K562 (cell line): ENCODE measurements around the gene YJEFN3. TPM values are rescaled to one million over a fixed set of nuclear protein-coding genes. Genes with fewer than 3 reads are reported as not detected.

Experiments used
- ATAC-seq: fragments of 200-7000 bp; cut with Tn5 transposase; 3 replicates; pipeline ENCODE4 v1.9.1; 2020; ENCODE audit warnings: moderate library complexity
- BruUV-seq: library from RNA; stranded (reverse); fragments of 400-500 nt; replicated peaks from 2 replicates; lab custom pipeline; 2021; lab: Mats Ljungman, UMichigan
- CTCF ChIA-PET: fragments of 300-600 bp; formaldehyde crosslinking; extraction: SDS; loops from one replicate; lab custom pipeline; 2021; ENCODE audit warnings: low intra/inter-chr PET ratio; lab: Yijun Ruan, JAX
- POLR2A ChIA-PET: fragments of 300-600, 350-650 bp; sonication (Branson Sonifier 250); formaldehyde crosslinking; extraction: SDS; loops from one replicate; lab custom pipeline; 2021; ENCODE audit warnings: antibody characterized with exemption, inconsistent platforms; lab: Yijun Ruan, JAX
- DNase-seq, 4 experiments: peaks; one replicate each; pipeline versions ENCODE4 v3.0.0 to v3.0.0-alpha.2; 2011 to 2018; ENCODE audit warnings: low spot score in 3 of 4, mixed read lengths in 3 of 4; ENCODE audit errors: extremely low read depth in 1 of 4
- FAIRE-seq: peaks from 2 replicates; lab custom pipeline; 2011; peaks lifted over from hg19 to GRCh38; lab: Jason Lieb, UNC
- H2AFZ ChIP-seq: 2 replicates; pipeline ENCODE4 v1.6.0; 2011; ENCODE audit warnings: low read depth, low read length, control low read depth, inconsistent platforms
- H3K27ac ChIP-seq: fragments of 200-600 bp; 3 replicates; pipeline ENCODE4 v1.8.0; 2011; ENCODE audit warnings: low read depth, mild to moderate bottlenecking, control low read depth, inconsistent platforms, low read length, moderate library complexity, mixed read lengths; ENCODE audit errors: extremely low read depth
- H3K27me3 ChIP-seq, 2 experiments: fragments of 300-600 bp in 1 of 2; 2 replicates in 1 of 2; 3 replicates in 1 of 2; pipeline versions ENCODE4 v1.6.0 to v1.8.0; 2011; ENCODE audit warnings: inconsistent platforms in 2 of 2, low read length in 2 of 2, mild to moderate bottlenecking in 1 of 2, mixed read lengths in 1 of 2, moderate library complexity in 1 of 2; ENCODE audit not compliant: control insufficient read depth in 2 of 2, insufficient read depth in 2 of 2
- H3K36me3 ChIP-seq: fragments of 300-600 bp; 3 replicates; pipeline ENCODE4 v1.8.0; 2011; ENCODE audit warnings: mild to moderate bottlenecking, low read length, inconsistent platforms; ENCODE audit not compliant: control insufficient read depth, insufficient read depth
- H3K4me1 ChIP-seq, 2 experiments: fragments of 200-600 bp in 1 of 2; replicated peaks in 1 of 2; 2 replicates in 1 of 2; 3 replicates in 1 of 2; pipeline versions ENCODE4 v1.5.1 to v1.8.0; 2011; ENCODE audit warnings: inconsistent platforms in 2 of 2, low read length in 2 of 2, mild to moderate bottlenecking in 1 of 2, mixed read lengths in 1 of 2, moderate library complexity in 1 of 2; ENCODE audit not compliant: control insufficient read depth in 2 of 2, insufficient read depth in 2 of 2
- H3K4me2 ChIP-seq: 2 replicates; pipeline ENCODE4 v1.6.1; 2011; ENCODE audit warnings: low read length, control low read depth, inconsistent platforms, mixed read lengths; ENCODE audit not compliant: insufficient read depth
- H3K4me3 ChIP-seq: fragments of 200-600 bp; sonication (generic), shearing (Covaris generic); 2 replicates; pipeline ENCODE4 v1.5.1; 2016; ENCODE audit warnings: control low read depth, inconsistent platforms
- H3K79me2 ChIP-seq: fragments of 200-600 bp; 3 replicates; pipeline ENCODE4 v1.8.0; 2011; ENCODE audit warnings: low read length, inconsistent platforms; ENCODE audit not compliant: control insufficient read depth, insufficient read depth
- H3K9ac ChIP-seq, 2 experiments: 2 replicates each; pipeline versions ENCODE4 v1.6.0 to v1.6.1; 2011; ENCODE audit warnings: low read depth in 2 of 2, low read length in 2 of 2, control low read depth in 1 of 2, inconsistent platforms in 1 of 2, mild to moderate bottlenecking in 1 of 2, mixed read lengths in 1 of 2; ENCODE audit not compliant: insufficient read depth in 1 of 2
- H3K9me1 ChIP-seq: one replicate; pipeline ENCODE4 v1.6.0; 2011; ENCODE audit warnings: inconsistent platforms, mild to moderate bottlenecking, low read length, moderate library complexity; ENCODE audit not compliant: control insufficient read depth, insufficient read depth
- H3K9me3 ChIP-seq: replicated peaks from 2 replicates; pipeline ENCODE4 v1.5.1; 2011; ENCODE audit warnings: low read depth, low read length, inconsistent platforms; ENCODE audit not compliant: control insufficient read depth, insufficient read depth
- H4K20me1 ChIP-seq: replicated peaks from 2 replicates; pipeline ENCODE4 v1.6.1; 2011; ENCODE audit warnings: low read length, inconsistent platforms, mixed read lengths; ENCODE audit not compliant: control insufficient read depth, insufficient read depth
- BHLHE40 ChIP-seq: IDR thresholded peaks from 2 replicates; pipeline ENCODE4 v1.6.1; 2011; ENCODE audit warnings: low read length, improper control_type of control experiment
- CSDE1 ChIP-seq, 2 experiments: fragments of 450-650 bp; IDR thresholded peaks; 2 replicates each; pipeline ENCODE4 v1.6.1; 2016; ENCODE audit warnings: mild to moderate bottlenecking in 1 of 2
- DPF2 ChIP-seq: fragments of 450-650 bp; IDR thresholded peaks from 2 replicates; pipeline ENCODE4 v1.6.1; 2016
- GTF3C2 ChIP-seq: IDR thresholded peaks from 3 replicates; pipeline ENCODE4 v1.6.1; 2011; ENCODE audit warnings: borderline replicate concordance, mild to moderate bottlenecking, moderate library complexity; ENCODE audit not compliant: insufficient read length; ENCODE audit errors: extremely low read depth
- HSF4 ChIP-seq: fragments of 250-450 bp; sonication (Bioruptor Pico); IDR thresholded peaks from 2 replicates; pipeline ENCODE4 v2.1.2; 2022; ENCODE audit warnings: mild to moderate bottlenecking, moderate library complexity, borderline replicate concordance
- KDM1A ChIP-seq, 2 experiments: fragments of 450-650 bp; IDR thresholded peaks; 2 replicates each; pipeline ENCODE4 v1.6.1; 2016; ENCODE audit warnings: mild to moderate bottlenecking in 2 of 2
- POLR2B ChIP-seq: fragments of 450-650 bp; IDR thresholded peaks from 2 replicates; pipeline ENCODE4 v1.6.1; 2018; ENCODE audit warnings: low read depth; ENCODE audit not compliant: partially characterized antibody
- RAD51 ChIP-seq: fragments of 450-650 bp; IDR thresholded peaks from 2 replicates; pipeline ENCODE4 v1.7.1; 2016; ENCODE audit warnings: low read depth, mild to moderate bottlenecking, borderline replicate concordance
- RBM22 ChIP-seq: fragments of 200-400 bp; formaldehyde crosslinking; IDR thresholded peaks from 2 replicates; pipeline ENCODE4 v1.6.1; 2018; ENCODE audit warnings: low read length, low read depth; ENCODE audit not compliant: poor library complexity, severe bottlenecking
- TARDBP ChIP-seq: fragments of 450-650 bp; IDR thresholded peaks from 2 replicates; pipeline ENCODE4 v1.6.1; 2016
- ZBTB8A ChIP-seq: fragments of 450-650 bp; IDR thresholded peaks from 2 replicates; pipeline ENCODE4 v1.6.1; 2018; ENCODE audit warnings: mild to moderate bottlenecking, moderate library complexity; ENCODE audit not compliant: partially characterized antibody
- ZFPM2 ChIP-seq: fragments of 250-450 bp; sonication (Bioruptor Pico); IDR thresholded peaks from 2 replicates; pipeline ENCODE4 v1.5.1; 2022; ENCODE audit warnings: mild to moderate bottlenecking
- ZNF23 ChIP-seq: fragments of 250-450 bp; sonication (Bioruptor Pico); IDR thresholded peaks from 2 replicates; pipeline ENCODE4 v1.4.0; 2020; ENCODE audit warnings: mild to moderate bottlenecking
- ZNF24 ChIP-seq: fragments of 450-650 bp; IDR thresholded peaks from 2 replicates; pipeline ENCODE4 v1.6.1; 2016
- ZSCAN29 ChIP-seq: fragments of 450-650 bp; IDR thresholded peaks from 2 replicates; pipeline ENCODE4 v1.6.1; 2017
- WGBS: fragments of 100-300 bp; shearing (Covaris generic); methylation state at CpG from one replicate; pipeline ENCODE4 v1.1.6; 2016; ENCODE audit warnings: low coverage, mixed read lengths; ENCODE audit not compliant: insufficient coverage; ENCODE audit errors: missing lambda C conversion rate; 5-methylcytosine and 5-hydroxymethylcytosine counted together
- in situ Hi-C: fragments of 300-500 bp; cut with MboI; formaldehyde crosslinking; loops from 4 replicates; pipeline ENCODE4 v1.15.0; 2018; ENCODE audit warnings: inconsistent platforms, mixed read lengths
- intact Hi-C: fragments of 100-400 bp; cut with micrococcal nuclease; formaldehyde crosslinking; loops from 2 replicates; pipeline ENCODE4 v1.14.2; 2022
- polyA plus RNA-seq, 8 experiments: library from polyadenylated mRNA; depleted of rRNA in 4 of 8; stranded (reverse) in 5 of 8; unstranded in 3 of 8; fragments of >200 nt; fragmentation: Nextera tagmentation in 2 of 8; fragmentation: Illumina TruSeq in 1 of 8; extraction: Ambion mirVana in 2 of 8; extraction: Trizol in 1 of 8; gene quantifications; 2 replicates each; pipeline versions ENCODE4 v1.2.1 to v1.2.3, GENCODE V29; 2011 to 2014; ENCODE audit warnings: inconsistent platforms in 1 of 8, missing spikeins in 1 of 8
- total RNA-seq, 7 experiments: library from RNA; depleted of rRNA in 6 of 7; stranded (reverse); fragments of >200 nt in 6 of 7; fragmentation: Illumina TruSeq in 2 of 7; extraction: Trizol in 2 of 7; gene quantifications; 2 replicates each; pipeline versions ENCODE4 v1.2.1 to v1.2.3, GENCODE V29; 2011 to 2021; ENCODE audit warnings: low replicate concordance in 1 of 7

The YJEFN3 gene
- total and polyA plus RNA-seq, 9 of the 15 experiments (the other 6 are each of a cell fraction or from before 2014, with no cell fraction given): 0.04 to 5.8 (median 1.3) TPM; not detected in 1

GRCh38 chr19:19501798-19502197, 26.9 kb upstream of the YJEFN3 start:
- ChIA-PET CTCF (no interaction called here), POLR2A (no interaction called here)
- no peak overlapping the region for H3K27ac ChIP-seq
- H3K9ac ChIP-seq: no peak overlapping the region; a peak in 1 of 4 replicates
- H3K9me1 ChIP-seq: no peaks in the 10 kb centered on the region
- BruUV-seq: no TSS peak
- no peak for DNase-seq
- no peaks in the 10 kb centered on the region for H3K9me3 ChIP-seq
- ATAC-seq: no peak
- H3K27me3 ChIP-seq: no peaks in the 10 kb centered on the region
- in situ Hi-C loops: no loop called here
- H3K4me2 ChIP-seq: no peak overlapping the region
- 93% methylated on average over 18 of the region's 26 CpGs for WGBS
- H3K4me1 ChIP-seq: peaks cover 0 to 21% of the 10 kb centered on the region in 2 experiments; a peak in 2 of 5 replicates
- peak; percentile 65 for TF ChIP-seq RBM22
- no peak for TF ChIP-seq RAD51
- 0 out of 3 replicates have a peak, but pooled peaks cover 1% of the 10 kb centered on the region for H3K79me2 ChIP-seq
- no peak for FAIRE-seq
- peaks cover 99% of the 10 kb centered on the region for H3K36me3 ChIP-seq
- intact Hi-C loops: no loop called here
- no peak overlapping the region for H2AFZ ChIP-seq
- H3K4me3 ChIP-seq: no peak overlapping the region
- H4K20me1 ChIP-seq: no peaks in the 10 kb centered on the region

DNA sequence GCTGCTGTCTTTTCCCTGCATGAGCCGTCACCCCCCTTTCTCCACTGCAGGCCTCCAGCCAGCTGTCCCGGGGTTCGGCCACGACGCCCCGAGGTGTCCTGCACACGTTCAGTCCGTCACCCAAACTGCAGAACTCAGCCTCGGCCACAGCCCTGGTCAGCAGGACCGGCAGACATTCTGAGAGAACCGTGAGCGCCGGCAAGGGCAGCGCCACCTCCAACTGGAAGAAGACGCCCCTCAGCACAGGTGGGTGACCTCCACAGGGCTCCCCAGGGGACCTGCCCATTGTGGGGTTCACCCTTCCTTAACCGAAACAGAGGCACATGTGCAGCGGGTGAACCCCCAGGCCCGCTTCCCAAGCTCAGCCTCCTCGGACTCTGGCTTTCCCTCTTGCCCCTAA, 26.4 kb upstream of the YJEFN3 start:
- H4K20me1 ChIP-seq: no peaks in the 10 kb centered on the region
- TF ChIP-seq ZNF23 (CRISPR knock-in tag) (no peak), HSF4 (CRISPR knock-in tag) (no peak), ZNF24 (no peak), ZSCAN29 (no peak), ZBTB8A (no peak), BHLHE40 (no peak), CSDE1 (IDR thresholded peaks at IDR 0.05) (no peak), TARDBP (no peak), GTF3C2 (no peak), POLR2B (no peak), DPF2 (no peak), KDM1A (IDR thresholded peaks at IDR 0.05) (no peak), ZFPM2 (CRISPR knock-in tag) (no peak)
- H3K9ac ChIP-seq: no peak overlapping the region
- H3K27ac ChIP-seq: no peak overlapping the region
- no peak for FAIRE-seq
- no peaks in the 10 kb centered on the region for H3K9me1 ChIP-seq
- ChIA-PET CTCF (no interaction called here), POLR2A (no interaction called here)
- DNase-seq: no peak
- no peaks in the 10 kb centered on the region for H3K9me3 ChIP-seq
- H3K79me2 ChIP-seq: no peaks in the 10 kb centered on the region
- 95% methylated on average over 17 of the region's 19 CpGs for WGBS
- H3K27me3 ChIP-seq: no peaks in the 10 kb centered on the region
- BruUV-seq: no TSS peak
- no peak overlapping the region for H3K4me3 ChIP-seq
- H2AFZ ChIP-seq: no peak overlapping the region
- H3K4me2 ChIP-seq: no peak overlapping the region
- intact Hi-C loops: no loop called here
- peaks cover 97% of the 10 kb centered on the region for H3K36me3 ChIP-seq
- in situ Hi-C loops: no loop called here
- H3K4me1 ChIP-seq: peaks cover 0 to 22% of the 10 kb centered on the region in 2 experiments; a peak in 2 of 5 replicates
- ATAC-seq: no peak
